ENCODE measurements around the gene C11orf52.
"Not testable (repeated sequence)": the region's sequence is repeated elsewhere in the genome, so short reads cannot be mapped to it uniquely, and the experiment has no call there.

Gene C11orf52, protein sequence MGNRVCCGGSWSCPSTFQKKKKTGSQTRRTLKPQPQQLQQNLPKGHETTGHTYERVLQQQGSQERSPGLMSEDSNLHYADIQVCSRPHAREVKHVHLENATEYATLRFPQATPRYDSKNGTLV

DNA sequence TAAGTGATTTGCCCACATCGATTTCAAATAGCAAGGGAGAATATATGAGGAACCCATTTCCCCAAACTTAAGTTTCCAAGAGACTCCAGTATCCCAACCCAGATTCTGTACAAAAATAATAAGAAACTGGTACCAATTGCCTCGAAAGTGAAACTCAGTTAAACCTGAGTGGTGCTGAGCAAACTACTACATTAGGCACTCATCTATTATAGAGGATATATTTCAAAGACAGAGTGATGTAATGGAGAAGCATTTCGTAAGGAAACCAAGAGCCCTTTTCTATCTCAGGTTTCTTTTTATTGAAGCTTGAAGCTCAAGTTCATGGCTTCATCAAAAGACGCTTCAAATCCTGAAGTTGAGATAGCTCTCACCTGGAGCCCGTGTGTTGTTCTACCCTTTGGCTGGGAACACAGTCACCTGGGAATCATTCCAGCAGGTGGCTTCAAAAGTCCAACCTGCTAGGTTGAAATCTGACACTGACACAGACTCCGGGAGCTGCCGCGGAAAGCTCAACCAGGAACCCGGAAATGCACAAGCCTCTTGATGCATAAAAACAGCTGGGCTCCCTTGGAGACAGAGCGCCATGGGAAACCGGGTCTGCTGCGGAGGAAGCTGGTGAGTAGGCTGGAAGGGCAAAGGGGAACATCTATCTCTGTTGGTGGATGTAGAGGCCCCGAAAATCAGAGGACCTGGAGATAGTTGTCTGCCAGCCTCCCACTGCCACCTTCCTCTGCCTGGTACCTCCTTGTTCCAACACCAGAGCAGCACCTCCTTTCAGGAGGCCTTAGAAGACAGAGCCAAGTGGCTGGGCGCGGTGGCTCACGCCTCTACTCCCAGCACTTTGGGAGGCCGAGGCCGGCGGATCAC lies at the start of gene C11orf52:
Gene C11orf52 (plus strand): TSS at position 524 of the 867 bp plus-strand sequence. CDS start 60 bp downstream, at position 584.
- DNase-seq, result no peak

DNA sequence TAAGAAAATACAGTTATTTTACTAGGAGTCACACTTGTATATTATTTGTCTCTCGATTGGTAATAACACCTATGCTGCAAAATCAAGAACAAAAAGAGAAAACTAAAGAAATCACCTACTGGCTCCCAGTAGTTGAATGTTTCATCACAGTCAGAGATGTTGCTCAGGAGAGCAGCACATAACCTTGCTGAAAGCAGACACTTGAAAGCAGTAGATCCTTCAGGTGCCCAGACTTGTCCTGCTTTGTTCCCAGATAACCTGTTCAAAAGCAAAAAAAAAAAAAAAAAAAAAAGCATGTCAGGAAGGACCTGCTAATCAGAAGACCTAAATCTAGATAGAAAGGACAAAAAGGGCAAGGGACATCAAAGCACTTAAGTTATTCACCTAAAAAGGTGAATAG lies 48.6 kb upstream of the C11orf52 start:
- DNase-seq, result no peak

DNA sequence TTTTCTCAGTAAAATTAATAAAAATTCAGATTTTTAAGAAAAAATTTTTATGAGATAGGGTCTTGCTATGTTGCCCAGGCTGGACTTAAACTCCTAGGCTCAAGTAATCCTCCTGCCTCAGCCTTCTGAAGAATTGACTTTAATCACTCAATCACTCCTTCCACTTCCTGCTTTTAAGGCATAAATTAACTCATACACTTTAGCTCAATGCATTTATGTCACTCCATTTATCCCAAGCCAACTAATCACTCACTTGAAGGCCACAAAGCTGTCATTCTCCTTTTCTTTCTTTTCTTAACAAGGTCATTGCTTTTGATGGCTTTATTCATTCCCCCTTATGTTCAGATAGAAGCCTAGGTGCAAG lies 48.2 kb upstream of the C11orf52 start:
- DNase-seq, result no peak

DNA sequence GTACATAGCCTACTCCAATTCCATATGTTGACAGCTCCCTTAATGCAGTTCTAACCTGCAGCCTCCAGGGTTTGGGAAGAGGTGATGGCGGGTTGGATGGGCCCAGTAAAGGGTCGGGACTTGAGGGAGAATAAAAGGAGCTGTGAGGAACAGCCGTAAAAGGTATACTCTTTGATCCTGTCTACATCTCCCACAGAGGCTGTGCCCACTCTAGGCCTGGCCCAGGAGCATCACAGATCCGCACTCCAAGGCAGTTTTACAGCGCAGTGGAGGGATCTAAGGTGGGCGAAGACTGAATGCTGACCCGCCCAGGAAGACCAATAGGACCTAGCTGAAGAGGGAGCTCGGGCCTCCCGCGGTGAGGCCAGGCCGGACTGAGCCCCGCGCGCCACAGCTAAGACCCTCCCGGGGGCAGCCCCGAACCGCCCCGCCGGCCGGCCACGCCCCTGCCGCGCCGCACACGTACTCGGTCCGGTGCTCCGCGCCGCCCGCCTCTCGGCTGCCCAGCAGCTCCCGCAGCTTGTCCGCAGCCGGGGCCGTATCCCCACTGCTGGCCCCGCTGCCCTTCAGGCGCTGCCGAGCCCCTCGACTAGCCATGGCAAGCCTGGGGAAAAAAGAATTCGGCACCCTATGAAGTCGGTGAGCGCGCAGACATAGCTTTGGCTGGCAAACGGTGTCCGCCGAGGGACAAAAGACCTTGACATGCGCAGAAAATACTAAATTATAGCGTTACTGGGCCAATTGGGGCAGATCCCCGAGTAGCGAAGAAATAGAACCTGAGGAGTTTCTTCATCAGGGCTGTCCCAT lies 47.6 kb upstream of the C11orf52 start, which contains the start of gene ALG9:
Gene ALG9 (minus strand): TSS at position 696 of the 807 bp plus-strand sequence. CDS start 99 bp downstream, at position 597.
- peak; percentile 82 to 92 for DNase-seq

DNA sequence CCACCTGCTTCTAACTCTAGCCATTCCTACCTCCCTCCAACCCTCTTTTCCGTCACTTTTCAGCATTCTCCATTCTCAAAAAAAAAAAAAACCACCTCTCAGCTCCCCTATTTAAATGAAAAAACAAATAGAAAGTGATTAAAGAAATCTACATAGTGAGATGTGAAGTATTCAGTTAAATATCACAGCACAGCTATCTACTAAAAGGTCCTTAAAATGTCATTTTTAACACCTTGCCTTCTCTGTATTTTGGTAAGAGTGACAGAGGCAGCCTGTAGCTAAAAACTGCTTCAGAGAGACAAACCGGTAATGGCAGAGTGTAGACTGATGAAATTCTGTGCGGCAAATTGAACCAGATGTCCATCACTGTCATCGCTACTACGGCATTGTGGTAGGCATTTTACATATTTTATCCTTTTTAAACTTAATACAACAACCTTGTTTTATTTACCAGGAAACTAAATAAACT lies 47.0 kb upstream of the C11orf52 start:
- DNase-seq, result no peak

DNA sequence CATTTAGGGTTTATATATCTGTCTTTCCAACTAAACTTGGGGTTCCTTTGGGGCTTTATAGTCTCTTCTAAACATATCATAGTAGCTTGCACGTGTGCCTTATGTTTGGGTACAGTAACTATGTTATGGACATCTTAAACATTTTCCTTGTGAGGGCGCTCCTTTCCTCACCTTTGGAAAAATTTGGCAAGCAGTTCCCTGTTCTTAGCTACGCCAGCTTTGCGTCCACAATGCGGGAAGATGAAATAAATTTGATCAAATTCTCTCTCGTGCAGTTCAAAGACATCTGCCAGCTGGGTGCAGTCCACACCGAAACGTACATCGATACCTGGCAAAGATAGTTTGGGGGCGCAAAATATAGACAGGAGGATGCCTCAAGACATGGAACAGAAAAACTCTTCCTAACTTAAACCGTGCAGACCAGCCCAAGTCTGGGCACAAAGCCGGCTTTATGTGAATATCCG lies 40.3 kb upstream of the C11orf52 start:
- DNase-seq, result no peak

DNA sequence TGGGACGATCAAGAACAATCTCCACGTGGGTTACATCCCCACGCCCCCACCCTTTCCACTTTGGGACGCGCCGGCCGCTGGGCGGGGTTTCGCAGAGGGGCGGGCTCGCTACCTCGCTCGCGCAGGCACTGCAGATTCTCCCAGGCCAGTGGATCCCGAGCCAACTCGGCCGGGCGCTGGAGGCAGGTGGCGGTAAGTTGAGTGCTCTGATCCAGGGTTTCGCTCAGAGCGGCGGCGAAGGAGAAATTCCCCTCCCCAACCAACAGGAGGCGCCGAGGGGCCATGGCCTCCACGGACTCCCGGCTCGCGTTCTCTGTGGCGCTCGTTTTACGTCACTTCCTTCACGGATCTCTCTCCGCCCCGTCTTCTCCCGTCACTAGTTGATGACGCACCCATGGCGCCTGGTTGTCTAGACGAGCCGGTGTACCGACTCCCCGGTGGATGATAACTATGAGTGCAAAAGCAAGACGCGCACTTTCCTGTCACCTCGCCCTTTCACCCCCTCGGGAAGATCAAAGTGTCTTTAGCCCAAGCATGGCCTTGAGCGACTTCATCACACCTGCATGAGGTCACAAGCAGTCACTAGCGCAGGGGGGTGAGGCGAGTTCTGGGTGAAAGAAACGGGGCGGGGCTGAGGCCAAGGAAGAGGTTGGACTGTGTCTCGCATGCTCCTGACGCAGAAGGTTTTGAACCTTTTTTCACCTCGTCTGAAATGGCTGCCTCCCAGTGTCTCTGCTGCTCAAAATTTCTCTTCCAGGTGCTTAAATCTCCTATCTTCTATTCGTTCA lies 39.7 kb upstream of the C11orf52 start, which contains the start of the genes CFAP68 and FDXACB1:
Gene CFAP68 (plus strand): TSS at position 693 of the 788 bp plus-strand sequence. CDS start 20 bp downstream, at position 713.
Gene FDXACB1 (minus strand): TSS at position 317 of the 788 bp plus-strand sequence. CDS start 33 bp downstream, at position 284.
- peak; percentile 84 to 94 for DNase-seq

DNA sequence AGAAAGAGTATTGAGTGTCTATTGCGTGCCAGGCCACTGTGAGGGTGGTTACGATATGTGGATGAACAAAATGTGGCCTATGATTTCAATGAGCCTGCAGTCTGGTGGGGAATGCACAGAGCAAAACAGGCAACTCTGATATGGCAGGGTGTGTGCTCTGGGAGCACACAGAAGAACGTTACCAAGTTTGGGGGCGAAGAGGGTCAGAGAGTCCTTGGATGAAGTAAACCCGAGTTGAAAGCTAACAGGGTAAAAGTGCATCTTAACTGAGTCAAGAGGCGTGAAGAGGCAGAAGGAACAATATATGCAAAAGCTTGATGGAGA lies 39.1 kb upstream of the C11orf52 start:
- DNase-seq, result no peak

DNA sequence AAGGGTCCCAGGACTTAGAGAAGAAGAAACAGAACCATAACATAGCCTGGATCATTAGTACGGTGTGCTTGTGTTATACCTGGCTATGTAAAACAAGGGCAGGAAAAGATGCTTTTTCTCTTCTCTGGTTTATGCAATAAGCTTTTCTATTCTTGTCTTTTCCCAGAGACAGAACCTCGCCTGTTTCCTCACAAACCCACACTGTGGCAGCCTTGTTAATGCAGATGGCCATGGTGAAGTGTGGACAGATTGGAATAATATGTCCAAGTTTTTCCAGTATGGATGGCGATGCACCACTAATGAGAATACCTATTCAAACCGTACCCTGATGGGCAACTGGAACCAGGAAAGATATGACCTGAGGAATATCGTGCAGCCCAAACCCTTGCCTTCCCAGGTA lies 36.5 kb upstream of the C11orf52 start:
- no peak for DNase-seq

DNA sequence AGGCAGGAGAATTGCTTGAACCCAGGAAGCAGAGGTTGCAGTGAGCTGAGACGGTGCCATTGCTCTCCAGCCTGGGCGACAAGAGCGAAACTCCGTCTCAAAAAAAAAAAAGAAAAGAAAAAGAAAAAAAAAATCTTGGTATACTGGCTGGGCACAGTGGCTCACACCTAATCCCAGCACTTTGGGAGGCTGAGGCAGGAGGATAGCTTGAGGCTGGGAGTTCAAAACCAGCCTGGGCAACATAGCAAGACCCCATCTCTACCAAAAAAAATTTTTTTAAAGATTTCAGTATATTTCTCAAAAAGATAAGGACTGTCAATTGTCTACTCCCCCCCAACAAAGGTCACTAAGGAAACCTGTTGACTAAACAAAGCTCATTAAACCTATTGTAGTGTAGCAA lies 33.7 kb upstream of the C11orf52 start:
- DNase-seq, result not testable (repeated sequence)

DNA sequence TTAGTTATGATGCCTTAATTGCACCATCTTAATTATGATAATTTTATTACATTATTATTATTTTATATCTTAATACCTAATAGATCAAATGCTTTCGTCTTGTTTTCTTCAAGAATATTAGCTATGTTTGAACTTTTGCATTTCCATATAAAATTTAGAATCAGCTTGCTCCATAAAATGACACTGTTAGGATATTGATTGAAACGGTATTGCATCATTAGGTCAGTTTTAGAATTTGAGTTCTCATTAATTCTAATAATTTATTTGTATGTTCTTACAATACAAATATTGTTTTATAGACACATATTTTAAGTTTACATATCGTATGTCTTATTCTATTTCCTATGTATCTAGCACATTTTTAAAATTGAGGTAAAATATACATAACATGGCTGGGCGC lies 32.7 kb upstream of the C11orf52 start:
- no peak for DNase-seq

DNA sequence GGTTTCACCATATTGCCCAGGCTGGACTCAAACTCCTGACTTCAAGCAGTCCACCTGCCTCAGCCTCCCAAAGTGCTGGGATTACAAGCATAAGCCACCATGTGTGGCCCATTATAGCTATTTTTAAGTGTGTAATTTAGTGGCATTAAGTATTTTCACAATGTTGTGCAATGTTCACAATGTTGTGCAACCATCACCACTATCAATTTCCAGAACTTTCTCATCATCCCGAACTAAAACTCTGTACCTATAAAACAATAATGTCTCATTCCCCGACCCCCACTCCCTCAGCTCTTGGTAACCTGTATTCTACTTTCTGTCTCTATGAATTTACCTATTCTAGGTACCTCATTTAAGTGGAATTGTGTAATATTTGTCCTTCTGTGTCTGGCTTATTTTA lies 31.9 kb upstream of the C11orf52 start:
- no peak for DNase-seq

DNA sequence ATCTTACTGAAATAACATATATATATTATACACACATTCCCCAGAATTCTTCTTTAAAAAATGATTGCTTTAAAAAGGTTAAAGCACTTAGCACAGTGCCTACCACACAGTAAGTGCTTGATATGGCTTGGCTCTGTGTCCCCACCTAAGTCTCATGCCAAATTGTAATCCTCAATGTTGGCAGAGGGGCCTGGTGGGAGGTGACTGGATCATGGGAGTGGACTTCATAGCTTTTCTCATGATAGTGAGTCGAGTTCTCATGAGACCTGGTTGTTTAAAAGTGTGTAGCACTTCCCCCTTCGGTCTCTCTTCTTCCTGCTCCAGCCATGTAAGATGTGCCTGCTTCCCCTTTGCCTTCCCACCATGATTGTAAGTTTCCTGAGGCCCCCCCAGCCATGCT lies 13.3 kb upstream of the C11orf52 start:
- no peak for DNase-seq

DNA sequence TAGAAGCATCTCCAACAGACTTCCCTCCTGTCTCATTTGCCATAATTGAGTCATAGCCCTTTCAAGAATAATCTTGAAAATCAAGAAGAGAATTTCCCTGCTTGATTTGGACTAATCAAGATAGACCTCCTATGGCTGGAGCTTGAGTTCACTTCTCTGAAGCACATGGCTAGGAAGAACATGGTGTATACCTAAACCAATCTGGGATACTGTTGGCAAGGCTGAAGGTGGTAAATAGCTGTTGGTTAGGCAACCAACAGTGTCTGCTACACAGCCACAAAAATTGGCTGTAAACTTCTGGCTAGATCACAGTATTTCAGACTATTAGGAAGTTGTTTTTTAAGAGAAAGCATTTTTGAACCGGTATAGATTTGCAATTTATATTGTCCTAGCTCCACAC lies 12.0 kb upstream of the C11orf52 start:
- DNase-seq, result no peak

DNA sequence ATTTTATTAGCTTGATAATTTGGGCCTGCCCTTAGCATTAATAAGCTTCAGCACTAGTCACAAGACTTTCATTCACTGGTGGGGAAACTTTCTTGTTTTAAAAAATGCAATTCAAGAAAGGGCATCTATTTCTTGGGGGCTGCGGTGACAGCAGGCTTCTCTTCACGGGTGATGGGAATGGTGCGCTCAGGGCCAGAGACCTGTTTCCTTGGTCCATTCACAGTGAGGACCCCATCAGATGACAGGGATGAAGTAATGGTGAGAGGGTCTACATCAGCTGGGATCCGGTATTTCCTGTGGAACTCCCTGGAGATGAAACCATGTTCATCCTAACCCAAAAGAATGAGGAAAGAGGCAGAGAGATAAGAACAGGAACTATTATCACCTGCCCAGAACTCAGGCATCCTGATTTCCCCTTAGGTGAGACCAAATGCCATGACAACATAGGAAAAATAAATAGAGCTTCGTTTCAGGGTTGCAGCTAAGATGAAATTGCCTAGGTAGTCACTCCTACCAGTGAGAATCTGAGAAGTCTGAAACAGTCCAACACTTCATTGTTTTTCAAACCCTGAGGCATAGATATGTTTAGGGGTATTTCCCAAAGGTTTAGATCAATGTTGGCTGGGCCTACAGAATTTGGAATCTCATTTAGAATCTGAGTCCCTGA lies 9.9 kb upstream of the C11orf52 start:
- no peak for DNase-seq

DNA sequence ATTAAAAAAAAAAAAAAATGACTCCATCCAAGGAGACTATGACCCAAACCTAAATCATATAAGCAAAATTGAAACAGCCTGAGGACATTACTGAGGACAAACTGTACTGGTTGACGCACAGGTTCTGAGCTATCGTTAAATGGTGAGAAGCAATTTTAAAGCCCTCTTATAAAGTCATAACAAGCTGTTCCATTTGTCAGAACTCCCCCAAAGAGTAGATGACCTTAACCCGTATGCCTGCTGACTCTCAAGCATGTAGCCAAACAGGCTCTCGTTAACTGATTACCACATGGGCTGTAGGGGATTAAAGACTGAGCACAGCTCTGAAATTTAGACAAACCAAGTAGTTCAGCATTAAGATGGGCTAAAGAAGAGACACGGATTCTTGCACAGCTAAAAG lies 9.3 kb upstream of the C11orf52 start:
- DNase-seq, result no peak

DNA sequence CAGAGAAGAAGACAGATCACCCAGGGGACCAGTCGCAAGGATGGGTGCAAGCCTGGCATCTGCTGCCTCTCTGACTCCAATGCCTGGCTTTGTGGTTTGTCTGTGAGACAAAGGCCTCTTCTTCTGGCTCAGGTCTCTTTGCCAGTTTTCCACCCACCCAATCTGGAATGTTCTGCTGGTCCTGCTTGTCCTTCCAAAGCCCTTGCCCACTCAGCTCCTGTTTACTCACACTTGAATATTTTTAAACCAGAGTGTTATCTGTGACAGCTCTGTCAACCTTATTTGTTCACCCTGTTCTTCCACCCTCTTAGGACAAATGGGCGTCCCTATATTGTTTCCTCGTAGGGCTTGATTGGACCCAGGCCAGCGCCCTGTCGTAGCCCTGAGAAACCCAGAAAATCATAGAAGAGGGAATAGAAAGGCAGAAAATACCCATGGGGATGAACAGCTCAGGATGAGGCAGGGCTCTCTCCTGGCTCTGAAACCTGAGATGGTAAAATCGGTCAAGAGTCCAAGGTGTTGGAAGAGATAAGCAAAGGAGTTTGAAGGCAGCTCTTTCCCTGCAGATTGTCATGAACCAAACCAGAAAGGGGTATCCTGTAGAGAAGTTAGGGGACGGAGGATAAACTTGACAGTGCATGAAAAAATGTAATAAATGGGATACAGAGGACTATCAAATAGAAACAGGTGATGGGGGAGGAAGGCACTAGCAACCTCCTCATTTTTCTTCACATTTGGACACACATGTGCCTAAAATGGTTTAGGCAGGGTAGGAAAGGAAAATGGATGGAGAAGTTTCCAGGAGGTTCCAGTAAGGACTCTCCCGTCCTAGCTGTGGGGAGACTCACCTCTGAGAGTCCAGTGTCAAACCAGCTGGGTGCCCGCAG lies 7.8 kb upstream of the C11orf52 start:
- DNase-seq, result no peak

DNA sequence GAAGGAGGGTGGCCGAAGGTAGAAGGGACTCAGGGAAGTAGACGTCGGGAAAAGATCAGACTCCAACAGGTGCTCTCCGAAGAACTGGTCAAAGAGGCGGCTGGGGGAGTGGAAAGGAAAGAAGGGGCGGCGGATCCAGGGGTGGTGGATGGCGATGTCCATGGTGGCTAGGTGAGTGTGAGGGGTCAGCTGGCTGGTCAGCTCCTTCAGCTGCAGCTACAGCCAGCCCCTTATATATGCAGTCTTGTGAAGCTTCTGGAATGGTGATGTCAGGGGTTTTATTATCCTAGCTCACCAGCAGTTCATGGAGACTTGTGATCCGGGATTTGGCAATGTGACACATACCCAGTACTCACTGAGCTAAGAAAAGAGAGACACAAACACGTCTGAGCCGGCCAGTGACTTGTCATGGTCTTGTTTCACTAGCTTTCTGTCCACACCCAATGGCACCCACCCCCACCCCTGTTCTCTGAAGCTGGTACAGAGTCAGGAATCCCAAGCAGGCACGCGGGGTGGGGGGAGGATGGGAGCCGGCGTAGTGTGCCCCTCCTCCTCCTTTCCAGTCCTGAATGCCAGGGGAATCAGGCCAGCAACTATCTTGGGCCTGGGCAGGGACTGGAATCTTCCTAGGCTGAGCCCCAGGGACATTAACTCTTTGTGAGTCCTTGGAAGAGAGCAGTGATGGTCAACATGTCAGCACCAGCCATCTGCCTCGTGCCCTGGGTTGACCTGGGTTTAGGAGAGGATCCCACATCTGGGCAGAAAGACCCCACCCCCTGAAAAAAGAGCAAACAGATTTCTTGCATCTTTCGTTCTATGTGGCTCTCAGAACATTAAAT lies 6.9 kb upstream of the C11orf52 start, which contains the start of gene CRYAB:
Gene CRYAB (minus strand): TSS at position 208 of the 839 bp plus-strand sequence. CDS start 46 bp downstream, at position 162.
- DNase-seq, result no peak

DNA sequence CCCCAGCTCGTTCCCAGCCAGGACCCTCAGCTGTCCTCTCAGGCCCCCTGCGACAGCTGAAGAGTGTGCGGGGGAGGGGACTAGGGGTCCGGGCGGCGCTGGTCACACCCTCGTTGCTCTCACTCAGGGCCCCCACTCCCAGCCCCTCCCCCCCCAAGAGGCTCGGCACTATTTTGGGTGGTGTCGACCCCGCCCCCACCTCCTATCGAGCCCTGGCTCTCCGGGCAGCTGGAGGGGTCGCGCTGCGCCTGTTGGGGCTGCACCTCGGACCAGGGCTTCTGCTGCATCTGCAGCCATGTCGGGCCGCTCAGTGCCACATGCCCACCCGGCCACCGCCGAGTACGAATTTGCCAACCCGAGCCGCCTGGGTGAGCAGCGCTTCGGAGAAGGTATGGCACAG lies 6.2 kb upstream of the C11orf52 start, which contains the start of gene HSPB2:
Gene HSPB2 (plus strand): TSS at position 200 of the 400 bp plus-strand sequence. CDS start 96 bp downstream, at position 296.
- DNase-seq, result no peak

Data from stimulated activated CD4-positive, alpha-beta T cell treated with anti-CD3 and anti-CD28 coated beads, Interleukin-4, amount 100 ng/mL, for 4 hours (primary cell).